ENCODE measurements around the gene EEIG2.
"Not testable (repeated sequence)": the region's sequence is repeated elsewhere in the genome, so short reads cannot be mapped to it uniquely, and the experiment has no call there.

EEIG2 gene

DNA sequence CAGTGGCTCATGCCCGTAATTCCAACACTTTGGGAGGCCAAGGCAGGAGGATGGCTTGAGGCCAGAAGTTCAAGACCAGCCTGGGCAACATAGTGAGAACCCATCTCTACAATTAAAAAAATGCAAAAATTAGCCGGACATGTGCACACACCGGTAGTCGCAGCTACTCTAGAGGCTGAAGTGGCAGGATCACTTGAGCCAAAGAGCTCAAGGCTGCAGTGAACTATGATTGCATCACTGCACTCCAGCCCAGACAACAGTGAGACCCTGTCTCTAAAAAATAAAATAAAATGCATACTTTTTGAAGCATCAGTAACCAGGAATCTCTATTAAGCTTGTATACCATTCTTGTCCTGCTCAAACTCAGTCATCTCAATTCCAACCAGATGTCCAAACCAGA, 27.2 kb upstream of the EEIG2 start:
- TF ChIP-seq, protein P1, sequence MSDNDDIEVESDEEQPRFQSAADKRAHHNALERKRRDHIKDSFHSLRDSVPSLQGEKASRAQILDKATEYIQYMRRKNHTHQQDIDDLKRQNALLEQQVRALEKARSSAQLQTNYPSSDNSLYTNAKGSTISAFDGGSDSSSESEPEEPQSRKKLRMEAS (IDR thresholded peaks at IDR 0.05; ENCODE audit: low read depth, low read length) = no peak
- no peak for TF ChIP-seq POLR2A (IDR thresholded peaks at IDR 0.05; ENCODE audit: extremely low read depth, insufficient read length)
- TF ChIP-seq MYC (IDR thresholded peaks at IDR 0.05; ENCODE audit: low read depth, low read length) = no peak
- TF ChIP-seq CTCF (IDR thresholded peaks at IDR 0.05; ENCODE audit: low read depth, low read length) = no peak

DNA sequence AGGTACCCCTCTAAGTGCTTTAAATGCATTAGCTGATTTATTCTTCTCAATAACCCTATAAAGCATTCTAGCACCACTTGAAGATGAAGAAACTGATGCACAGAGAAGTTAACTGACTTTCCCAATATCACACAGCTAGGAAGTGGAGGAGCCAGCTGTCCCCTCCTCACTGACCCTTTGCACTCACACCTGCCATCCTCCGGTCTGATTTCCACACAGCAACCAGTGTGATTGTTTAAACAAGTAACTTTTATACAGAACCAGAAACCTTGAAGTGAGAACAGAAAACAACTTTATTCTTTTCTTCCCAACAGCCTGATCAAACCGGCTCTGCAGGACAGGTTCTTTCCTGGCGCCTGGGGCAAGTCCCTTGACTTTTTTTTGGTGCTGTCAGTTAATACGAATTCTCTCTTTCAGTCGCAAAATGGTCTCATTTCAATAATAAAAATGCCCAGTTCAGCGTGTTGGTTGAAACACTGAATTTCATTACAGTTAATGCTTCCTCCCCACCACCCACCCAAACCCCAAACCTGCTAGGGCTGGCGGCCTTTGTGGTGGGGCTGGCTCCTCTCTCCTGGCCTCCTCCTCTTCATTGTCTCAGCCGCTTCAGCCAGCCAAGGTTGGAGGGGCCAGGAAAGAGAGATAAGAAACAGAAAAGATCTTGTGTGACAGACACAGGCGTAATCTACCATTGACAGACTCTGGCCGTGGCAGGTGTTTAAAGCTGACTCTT, 26.4 kb upstream of the EEIG2 start:
- TF ChIP-seq MYC (IDR thresholded peaks at IDR 0.05; ENCODE audit: low read depth, low read length) (no peak), POLR2A (IDR thresholded peaks at IDR 0.05; ENCODE audit: extremely low read depth, insufficient read length) (no peak), CTCF (IDR thresholded peaks at IDR 0.05; ENCODE audit: low read depth, low read length) (no peak)
- TF ChIP-seq, protein P1 (IDR thresholded peaks at IDR 0.05; ENCODE audit: low read depth, low read length) = no peak
- no peak overlapping the region for H3K4me3 ChIP-seq (ENCODE audit: low read depth, low read length)
- DNase-seq (ENCODE audit: low read depth) = no peak

More for the DNA sequence above, 27.2 kb upstream of the EEIG2 start:
- DNase-seq (ENCODE audit: low read depth) = no peak
- no peak overlapping the region for H3K4me3 ChIP-seq (ENCODE audit: low read depth, low read length)

DNA sequence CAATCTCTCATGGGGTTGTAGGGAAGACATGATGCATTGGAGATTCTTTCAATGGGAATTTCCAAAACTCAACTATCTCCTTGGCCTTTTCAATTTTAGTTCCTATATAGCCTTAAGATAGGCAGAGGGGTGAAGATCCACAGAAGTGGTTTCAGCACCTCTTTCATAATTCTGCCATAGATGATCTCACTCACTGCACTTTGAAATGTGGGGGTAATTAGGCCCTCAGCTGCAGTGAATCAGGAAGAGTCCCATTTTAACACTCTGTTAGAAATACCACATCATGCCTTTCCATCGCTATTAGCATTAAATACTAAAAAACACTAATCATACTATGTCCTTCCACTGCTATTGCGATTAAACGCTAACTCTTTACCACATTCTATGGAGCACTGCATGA, 25.1 kb upstream of the EEIG2 start:
- no peak for TF ChIP-seq MYC (IDR thresholded peaks at IDR 0.05; ENCODE audit: low read depth, low read length)
- TF ChIP-seq, protein P1 (IDR thresholded peaks at IDR 0.05; ENCODE audit: low read depth, low read length) = no peak
- no peak for TF ChIP-seq POLR2A (IDR thresholded peaks at IDR 0.05; ENCODE audit: extremely low read depth, insufficient read length)
- TF ChIP-seq CTCF (IDR thresholded peaks at IDR 0.05; ENCODE audit: low read depth, low read length) = no peak
- no peak overlapping the region for H3K4me3 ChIP-seq (ENCODE audit: low read depth, low read length)
- DNase-seq (ENCODE audit: low read depth) = no peak

DNA sequence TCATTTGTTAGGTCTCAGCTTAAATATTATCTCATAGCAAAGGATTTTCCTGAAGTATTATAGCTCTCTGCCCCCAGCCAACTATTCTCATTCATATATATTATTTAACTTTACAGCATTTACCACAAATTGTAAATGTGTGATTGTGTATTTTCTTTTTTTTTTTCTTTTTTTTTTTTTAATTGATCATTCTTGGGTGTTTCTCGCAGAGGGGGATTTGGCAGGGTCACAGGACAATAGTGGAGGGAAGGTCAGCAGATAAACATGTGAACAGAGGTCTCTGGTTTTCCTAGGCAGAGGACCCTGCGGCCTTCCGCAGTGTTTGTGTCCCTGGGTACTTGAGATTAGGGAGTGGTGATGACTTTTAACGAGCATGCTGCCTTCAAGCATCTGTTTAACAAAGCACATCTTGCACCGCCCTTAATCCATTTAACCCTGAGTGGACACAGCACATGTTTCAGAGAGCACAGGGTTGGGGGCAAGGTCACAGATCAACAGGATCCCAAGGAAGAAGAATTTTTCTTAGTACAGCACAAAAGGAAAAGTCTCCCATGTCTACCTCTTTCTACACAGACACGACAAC, 24.5 kb upstream of the EEIG2 start:
- not testable (repeated sequence) for DNase-seq (ENCODE audit: low read depth); H3K4me3 ChIP-seq (ENCODE audit: low read depth, low read length)

GRCh38 chr1:108536021-108536420, 23.9 kb upstream of the EEIG2 start:
- not testable (repeated sequence) for H3K4me3 ChIP-seq (ENCODE audit: low read depth, low read length); DNase-seq (ENCODE audit: low read depth)

- H3K4me3 ChIP-seq (ENCODE audit: low read depth, low read length); DNase-seq (ENCODE audit: low read depth): not testable (repeated sequence)
These were observed 23.1 kb upstream of the EEIG2 start for GRCh38 chr1:108536791-108537190.

DNA sequence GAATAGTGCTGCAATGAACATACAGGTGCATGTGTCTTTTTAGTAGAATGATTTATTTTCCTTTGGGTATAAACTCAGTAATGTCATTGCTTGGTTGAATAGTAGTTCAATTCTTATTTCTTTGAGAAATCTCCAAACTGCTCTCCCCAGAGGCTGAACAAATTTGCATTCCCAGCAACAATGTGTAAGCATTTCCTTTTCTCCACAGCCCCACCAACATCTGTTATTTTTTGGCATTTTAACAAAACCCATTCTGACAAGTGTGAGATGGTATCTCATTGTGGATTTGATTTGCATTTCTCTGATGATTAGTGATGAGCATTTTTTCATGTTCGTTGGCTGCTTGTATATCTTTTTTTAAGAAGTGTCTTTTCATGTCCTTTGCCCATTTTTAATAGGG, 21.9 kb upstream of the EEIG2 start:
- TF ChIP-seq, protein P1 (IDR thresholded peaks at IDR 0.05; ENCODE audit: low read depth, low read length) = no peak
- TF ChIP-seq MYC (IDR thresholded peaks at IDR 0.05; ENCODE audit: low read depth, low read length) (no peak), POLR2A (IDR thresholded peaks at IDR 0.05; ENCODE audit: extremely low read depth, insufficient read length) (no peak), CTCF (IDR thresholded peaks at IDR 0.05; ENCODE audit: low read depth, low read length) (no peak)
- no peak for DNase-seq (ENCODE audit: low read depth)
- H3K4me3 ChIP-seq (ENCODE audit: low read depth, low read length) = no peak overlapping the region

All from NB4 (cell line).